ELR (cell line): ENCODE results near the gene CAMKK1.

Source experiments
- DNase-seq: peaks from one replicate; pipeline ENCODE4 v3.0.0-alpha.2; 2015; ENCODE audit warnings: low read depth

CAMKK1 gene

GRCh38 chr17:3893003-3893719, at the start of gene CAMKK1:
Gene CAMKK1, minus strand, starts transcription at chr17:3893053. Its CDS starts 7,366 bp downstream, at chr17:3885687.
- DNase-seq, result peak; percentile 89

GRCh38 chr17:3940965-3941698, 48.3 kb upstream of the CAMKK1 start:
- no peak for DNase-seq

- DNase-seq, result no peak
These were observed 44.5 kb upstream of the CAMKK1 start for GRCh38 chr17:3937359-3937758.

- DNase-seq, result peak; percentile 59
These were observed 43.0 kb upstream of the CAMKK1 start for GRCh38 chr17:3935825-3936355.

GRCh38 chr17:3935140-3935542, 42.3 kb upstream of the CAMKK1 start:
- DNase-seq, result peak; percentile 70

- no peak for DNase-seq
These were observed 36.9 kb upstream of the CAMKK1 start for GRCh38 chr17:3929764-3930163.

GRCh38 chr17:3929181-3929580, 36.3 kb upstream of the CAMKK1 start:
- no peak for DNase-seq

GRCh38 chr17:3928406-3928805, 35.6 kb upstream of the CAMKK1 start:
- no peak for DNase-seq

GRCh38 chr17:3927628-3928340, 34.9 kb upstream of the CAMKK1 start:
- no peak for DNase-seq

- no peak for DNase-seq
These were observed 34.2 kb upstream of the CAMKK1 start for GRCh38 chr17:3926860-3927627.

- no peak for DNase-seq
These were observed 33.0 kb upstream of the CAMKK1 start for GRCh38 chr17:3925684-3926485.

GRCh38 chr17:3924512-3925350, 31.9 kb upstream of the CAMKK1 start:
- DNase-seq, result no peak

GRCh38 chr17:3923466-3924190, 30.8 kb upstream of the CAMKK1 start:
- no peak for DNase-seq

- no peak for DNase-seq
These were observed 29.9 kb upstream of the CAMKK1 start for GRCh38 chr17:3922765-3923164.

GRCh38 chr17:3921502-3922319, 28.9 kb upstream of the CAMKK1 start:
- no peak for DNase-seq

GRCh38 chr17:3921006-3921405, 28.2 kb upstream of the CAMKK1 start:
- no peak for DNase-seq

- DNase-seq, result no peak
These were observed 26.3 kb upstream of the CAMKK1 start for GRCh38 chr17:3919123-3919624.
